ENCODE measurements around the gene ABLIM2. TPM values are rescaled to one million over a fixed set of nuclear protein-coding genes. Genes with fewer than 3 reads are reported as not detected.

The ABLIM2 gene
- total RNA-seq, 1 donor from 2014 or later: 11.3 TPM

DNA sequence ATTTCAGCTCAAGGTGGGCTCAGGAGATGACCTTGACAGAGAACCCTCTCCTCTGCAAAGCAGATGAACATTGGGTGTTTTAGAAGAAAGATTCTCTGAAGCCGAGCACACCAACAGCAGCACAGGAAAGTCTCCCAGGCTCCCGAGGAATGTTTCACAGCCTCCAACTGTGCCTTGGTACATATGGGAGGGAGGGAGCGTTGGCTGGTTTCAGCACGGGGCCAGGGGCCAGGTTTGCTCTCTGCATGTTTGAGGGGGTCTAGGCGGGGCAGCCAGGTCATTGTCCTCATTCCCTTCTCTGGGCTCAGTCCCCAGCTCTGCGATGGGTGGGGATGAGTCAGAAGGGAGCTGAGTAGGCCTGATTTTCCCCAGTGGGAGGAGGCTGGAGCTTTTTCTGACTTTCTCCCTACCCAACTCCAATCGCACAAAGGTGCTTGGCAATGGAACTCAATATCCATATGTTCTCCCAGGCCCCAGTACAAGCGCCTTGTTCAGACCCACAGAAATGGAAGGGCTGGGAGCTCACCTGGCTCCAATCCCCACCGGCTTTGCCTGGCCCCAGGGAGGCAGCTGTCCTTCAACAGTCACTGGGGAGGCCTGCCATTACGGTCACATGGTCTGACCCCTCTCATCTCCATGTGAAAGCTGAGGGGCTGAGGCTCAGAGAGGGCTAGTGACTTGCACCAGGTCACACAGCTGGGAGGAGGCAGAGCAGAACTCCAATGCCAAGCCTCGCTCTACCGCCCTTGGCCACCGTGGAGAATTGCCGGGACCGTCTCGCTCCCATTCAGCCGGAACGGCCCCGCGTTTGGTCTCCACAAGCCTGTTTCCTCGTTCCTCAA is 110.6 kb downstream of the ABLIM2 start:
- DNase-seq (ENCODE audit: low spot score): no peak

- DNase-seq (ENCODE audit: low spot score): no peak
These were observed 111.6 kb downstream of the ABLIM2 start for GRCh38 chr4:8046925-8047541.

DNA sequence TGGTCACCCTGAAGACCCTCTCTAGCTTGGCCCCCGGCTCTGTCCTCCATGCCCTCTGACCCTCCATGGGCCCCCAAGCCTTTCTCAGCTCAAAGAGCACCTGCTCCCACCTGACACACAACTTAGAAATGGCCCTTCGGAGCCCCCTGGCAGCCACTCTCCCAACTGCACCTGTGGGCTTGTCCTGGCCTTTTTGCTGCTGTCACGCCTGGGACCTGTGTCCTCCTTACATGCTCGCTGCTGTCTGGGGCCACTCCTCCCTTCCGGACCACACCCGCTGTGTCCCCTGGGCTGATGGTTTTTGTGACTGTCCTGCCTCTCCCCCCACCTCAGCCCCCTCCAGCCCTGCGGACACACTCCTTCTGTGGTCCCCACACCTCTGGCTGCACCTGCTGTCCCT is 112.7 kb downstream of the ABLIM2 start:
- DNase-seq (ENCODE audit: low spot score): no peak

DNA sequence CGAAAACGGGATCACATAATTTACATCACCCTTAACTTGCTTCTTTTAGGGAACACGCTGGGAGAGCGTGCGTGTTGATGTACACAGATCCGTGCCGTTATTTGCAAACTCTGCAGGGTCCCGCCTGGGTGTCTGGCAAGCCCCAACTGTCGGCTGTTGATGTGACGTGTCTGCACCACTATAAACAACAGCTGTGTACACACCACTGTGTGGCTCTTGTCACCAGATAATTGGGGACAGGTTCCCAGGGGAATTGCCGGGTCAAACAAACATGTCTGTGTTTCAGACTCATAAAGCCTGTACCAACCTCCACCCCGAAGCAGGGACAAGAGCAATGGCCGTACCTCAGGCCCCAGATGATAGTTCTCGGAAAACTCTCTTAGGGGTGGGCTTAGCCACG is 113.9 kb downstream of the ABLIM2 start:
- DNase-seq (ENCODE audit: low spot score): no peak

- no peak for DNase-seq (ENCODE audit: low spot score)
These were observed 114.4 kb downstream of the ABLIM2 start for GRCh38 chr4:8044244-8044643.

GRCh38 chr4:8043596-8043995 is 115.0 kb downstream of the ABLIM2 start:
- DNase-seq (ENCODE audit: low spot score): no peak

GRCh38 chr4:8041868-8042267 is 116.7 kb downstream of the ABLIM2 start:
- no peak for DNase-seq (ENCODE audit: low spot score)

GRCh38 chr4:8041172-8041571 is 117.4 kb downstream of the ABLIM2 start:
- DNase-seq (ENCODE audit: low spot score): no peak

DNA sequence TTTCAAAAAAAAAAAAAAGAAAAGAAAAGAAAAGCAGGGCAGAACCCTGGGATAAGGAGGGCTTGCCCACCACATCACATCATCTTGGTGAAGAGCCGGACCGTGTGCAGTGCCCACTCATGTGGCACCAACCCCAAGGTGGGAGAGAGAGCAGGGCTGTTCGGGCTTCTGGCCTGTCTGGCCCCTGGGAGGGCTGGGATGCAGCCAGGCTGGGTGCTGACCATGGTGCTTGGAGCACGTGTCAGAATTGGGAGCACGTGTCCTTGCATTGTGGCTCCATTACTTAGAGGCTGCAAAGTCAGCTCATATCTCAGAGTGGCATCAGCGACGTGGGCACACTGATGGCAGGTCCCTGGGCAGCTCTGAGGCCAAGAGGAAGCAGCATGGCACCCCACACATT is 118.0 kb downstream of the ABLIM2 start:
- no peak for DNase-seq (ENCODE audit: low spot score)

- no peak for DNase-seq (ENCODE audit: low spot score)
These were observed 118.8 kb downstream of the ABLIM2 start for GRCh38 chr4:8039853-8040252.

DNA sequence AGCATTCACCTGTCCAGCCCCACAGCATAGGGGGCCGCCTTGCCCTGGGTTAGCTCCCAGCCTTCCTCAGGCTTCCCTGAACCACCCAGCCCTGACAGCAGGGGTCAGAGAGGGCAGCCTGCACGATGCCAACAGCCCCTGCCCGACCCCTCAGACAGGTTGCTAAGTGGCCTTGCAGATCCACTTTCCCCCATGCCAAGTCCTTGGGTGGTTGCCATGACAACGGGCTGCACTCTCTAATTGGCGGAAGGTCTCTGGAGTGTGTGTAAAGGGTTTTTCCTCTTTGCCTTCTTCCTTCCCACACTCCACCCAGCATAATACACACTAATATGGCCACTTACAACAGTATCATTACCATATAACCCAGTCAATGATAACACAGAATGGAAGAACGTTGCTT is 119.3 kb downstream of the ABLIM2 start:
- no peak for DNase-seq (ENCODE audit: low spot score)

DNA sequence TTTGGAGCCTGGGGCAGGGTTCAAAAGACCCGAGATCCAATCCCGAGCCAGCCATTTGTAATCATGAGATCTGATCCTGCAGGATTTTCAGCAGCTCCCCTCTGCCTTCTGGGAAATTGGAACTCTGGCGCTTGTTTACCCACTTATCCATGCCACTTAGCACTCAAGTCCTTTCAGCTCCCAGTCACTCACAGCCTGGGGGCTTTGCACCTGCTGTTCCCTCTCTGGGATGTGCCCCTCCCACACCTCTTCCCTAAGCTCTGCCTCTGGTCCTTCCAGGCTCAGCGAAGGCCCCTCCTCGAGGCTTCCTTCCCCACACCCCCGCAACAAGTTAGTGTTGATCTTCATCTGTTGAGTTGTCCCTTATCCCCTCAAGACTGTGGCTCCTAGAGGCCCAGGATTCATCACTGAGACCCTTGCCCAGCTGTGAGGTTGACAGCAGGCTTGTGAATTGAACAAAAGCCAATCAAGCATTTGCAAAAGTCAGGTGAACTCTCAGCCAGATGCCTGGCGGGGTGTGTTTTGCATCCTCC is 119.8 kb downstream of the ABLIM2 start:
- no peak for DNase-seq (ENCODE audit: low spot score)

- no peak for DNase-seq (ENCODE audit: low spot score)
These were observed 120.5 kb downstream of the ABLIM2 start for GRCh38 chr4:8038083-8038482.

DNA sequence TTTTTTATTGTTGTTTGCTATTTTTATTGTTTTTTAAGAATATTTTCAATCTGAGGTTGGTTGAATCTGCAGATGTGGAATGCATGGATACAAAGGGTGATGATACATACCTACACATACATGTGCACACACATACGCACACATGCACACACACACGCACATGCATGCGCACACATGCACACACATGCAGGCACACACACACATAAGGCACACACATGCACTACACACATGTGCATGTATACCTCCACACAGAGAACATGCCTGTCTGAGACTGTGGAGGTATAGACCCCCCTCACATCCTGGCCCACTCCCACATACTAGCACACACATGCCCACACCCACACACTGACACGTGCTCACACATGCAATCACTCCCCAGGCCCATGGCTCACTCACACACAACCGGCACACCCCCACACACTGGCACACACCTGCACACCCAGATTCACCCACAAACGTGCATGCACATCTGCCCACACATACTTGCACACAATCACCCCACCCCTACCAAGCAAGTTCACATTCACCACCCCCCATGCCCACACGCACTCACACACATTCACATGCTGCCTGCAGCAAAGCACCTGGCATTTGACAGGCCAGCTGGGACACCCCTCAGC is 121.4 kb downstream of the ABLIM2 start:
- DNase-seq (ENCODE audit: low spot score): no peak

DNA sequence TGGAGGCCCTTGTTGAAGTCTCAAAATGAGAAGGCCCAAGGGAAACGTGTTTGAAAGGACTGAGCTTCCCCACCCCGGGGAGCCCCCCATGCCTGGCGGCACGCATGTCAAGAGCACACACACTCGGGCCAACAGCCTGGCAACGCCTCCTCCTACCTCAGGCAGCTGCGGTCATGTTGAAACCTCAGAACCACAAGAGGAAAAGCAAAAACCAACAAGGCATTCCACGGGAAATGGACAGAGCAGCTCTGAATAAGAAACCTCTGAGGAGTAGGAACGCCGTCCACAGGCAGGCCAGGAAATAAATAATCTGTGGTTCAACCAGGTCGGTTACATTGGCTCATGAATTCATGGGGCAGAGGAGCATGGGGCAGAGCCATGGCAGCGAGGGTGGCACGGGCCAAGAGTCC is 123.2 kb downstream of the ABLIM2 start:
- DNase-seq (ENCODE audit: low spot score): no peak

GRCh38 chr4:8033829-8034528 is 124.6 kb downstream of the ABLIM2 start:
- no peak for DNase-seq (ENCODE audit: low spot score)

DNA sequence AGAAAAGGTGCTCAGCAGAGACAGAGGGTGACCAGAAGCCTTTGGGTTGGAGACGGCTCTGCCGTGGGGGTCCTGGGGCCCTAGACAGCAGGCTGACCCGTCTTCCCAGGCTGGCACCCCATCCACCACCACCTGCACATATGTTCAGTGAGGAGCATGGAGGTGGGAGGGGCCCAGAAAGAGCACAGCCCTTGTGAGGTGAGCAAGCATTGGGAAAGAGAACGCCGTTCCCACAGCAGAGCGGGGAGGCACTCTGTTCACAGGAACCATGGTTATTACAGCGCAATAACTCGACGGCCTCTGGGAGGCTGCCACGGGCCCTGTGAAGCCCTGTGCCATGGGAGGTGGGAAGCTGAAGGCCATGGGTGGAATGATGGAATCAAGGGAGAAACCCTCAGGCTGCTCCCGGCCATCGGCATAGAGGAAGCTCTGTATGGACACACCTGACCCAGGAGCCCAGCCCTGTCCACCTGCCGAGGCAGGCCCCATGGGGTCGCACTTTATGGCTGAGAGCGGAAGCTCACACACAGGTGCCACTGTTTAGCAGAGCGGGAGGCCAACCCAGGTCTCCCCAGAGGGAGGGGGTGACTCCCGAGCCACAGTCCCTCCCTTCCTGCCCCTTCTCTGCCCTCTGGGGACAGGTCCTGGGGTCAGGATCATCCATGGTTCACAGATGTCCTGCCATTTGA is 125.4 kb downstream of the ABLIM2 start:
- DNase-seq (ENCODE audit: low spot score): no peak

DNA sequence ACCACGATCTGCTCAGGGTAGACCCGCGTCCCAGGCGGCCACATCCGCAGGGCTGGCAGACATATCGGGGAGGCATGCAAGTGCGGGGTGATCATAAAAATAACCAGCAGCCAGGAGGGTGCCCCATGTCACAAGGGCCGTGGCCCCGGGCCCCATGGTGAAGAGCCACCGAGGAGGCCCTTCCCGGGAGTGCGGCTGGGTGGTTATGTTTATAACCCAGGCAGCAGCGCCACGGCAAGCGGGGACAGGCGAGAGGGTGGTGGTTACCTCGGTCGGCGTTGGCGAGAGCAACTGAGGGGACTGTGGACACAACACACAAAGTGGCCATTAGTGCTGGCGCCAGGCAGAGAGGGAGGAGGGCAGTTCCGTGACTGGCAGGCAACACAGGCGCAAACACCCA is 126.2 kb downstream of the ABLIM2 start:
- DNase-seq (ENCODE audit: low spot score): no peak

GRCh38 chr4:8030121-8030781 is 128.4 kb downstream of the ABLIM2 start:
- no peak for DNase-seq (ENCODE audit: low spot score)

DNA sequence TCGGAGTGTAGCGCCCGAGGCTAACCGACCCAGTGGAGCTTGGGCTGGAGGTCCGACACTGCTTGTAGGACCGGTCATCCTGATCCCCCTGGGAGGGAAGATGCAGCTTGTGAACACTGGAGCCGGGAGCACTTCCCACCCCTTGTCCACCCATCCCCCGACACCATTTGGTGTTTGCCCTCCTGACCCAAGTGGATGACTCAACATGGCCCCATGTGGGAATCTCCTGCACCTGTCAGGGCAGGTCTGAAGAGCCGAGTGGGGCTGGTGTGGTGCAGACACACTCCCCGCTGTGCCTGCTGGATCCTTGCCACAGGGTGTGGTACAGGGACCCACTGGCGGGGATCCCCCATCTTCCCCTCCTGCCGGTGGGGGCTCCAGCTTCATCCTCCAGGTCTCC is 128.9 kb downstream of the ABLIM2 start:
- DNase-seq (ENCODE audit: low spot score): no peak

All from mucosa of gallbladder (tissue), 1 donor.